ENCODE results near the gene MRPS26. TPM values are rescaled to one million over a fixed set of nuclear protein-coding genes. Genes with fewer than 3 reads are reported as not detected.
A peak's percentile ranks its signal among the peaks of the same experiment; 100 is the strongest.

Gene MRPS26
- total and polyA plus RNA-seq, 2 of the 13 experiments (the other 11 are each of a cell fraction or from before 2014, with no cell fraction given), result 89.8 to 187 TPM

DNA sequence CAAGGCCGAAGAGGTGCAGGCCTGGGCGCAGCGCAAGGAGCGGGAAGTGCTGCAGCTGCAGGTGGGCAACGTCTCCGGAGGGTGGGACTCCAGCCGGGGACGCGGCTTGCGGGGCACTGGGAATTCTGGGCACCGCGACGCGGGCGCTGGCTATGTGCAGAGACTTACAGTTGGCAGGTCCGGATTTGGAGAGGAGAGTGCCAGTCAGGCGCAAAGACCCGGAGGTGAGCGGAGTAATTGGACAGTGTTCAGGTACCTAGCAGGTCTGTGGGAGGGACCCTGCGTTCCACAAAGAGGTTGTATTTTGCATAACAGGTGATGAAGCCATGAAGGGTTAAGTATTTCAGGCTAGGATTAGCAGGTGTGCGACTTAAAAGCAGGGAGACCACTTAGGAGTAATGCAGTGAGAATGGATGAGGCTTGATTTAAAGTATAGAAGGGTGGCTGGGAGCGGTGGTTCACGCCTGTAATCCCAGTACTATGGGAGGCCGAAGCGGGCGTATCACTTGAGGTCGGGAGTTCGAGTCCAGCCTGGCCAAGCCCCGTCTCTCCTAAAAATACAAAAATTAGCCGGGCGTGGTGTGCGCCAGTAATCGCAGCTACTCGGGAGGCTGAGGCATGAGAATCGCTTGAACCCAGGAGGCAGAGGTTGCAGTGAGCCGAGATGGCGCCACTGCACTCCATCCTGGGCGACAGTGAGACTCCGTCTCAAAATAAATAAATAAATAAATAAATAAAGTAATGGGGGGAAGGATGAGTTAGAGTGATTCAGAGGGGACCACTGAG lies 1.0 kb downstream of the MRPS26 start (continued):
- TF ChIP-seq, protein P1, sequence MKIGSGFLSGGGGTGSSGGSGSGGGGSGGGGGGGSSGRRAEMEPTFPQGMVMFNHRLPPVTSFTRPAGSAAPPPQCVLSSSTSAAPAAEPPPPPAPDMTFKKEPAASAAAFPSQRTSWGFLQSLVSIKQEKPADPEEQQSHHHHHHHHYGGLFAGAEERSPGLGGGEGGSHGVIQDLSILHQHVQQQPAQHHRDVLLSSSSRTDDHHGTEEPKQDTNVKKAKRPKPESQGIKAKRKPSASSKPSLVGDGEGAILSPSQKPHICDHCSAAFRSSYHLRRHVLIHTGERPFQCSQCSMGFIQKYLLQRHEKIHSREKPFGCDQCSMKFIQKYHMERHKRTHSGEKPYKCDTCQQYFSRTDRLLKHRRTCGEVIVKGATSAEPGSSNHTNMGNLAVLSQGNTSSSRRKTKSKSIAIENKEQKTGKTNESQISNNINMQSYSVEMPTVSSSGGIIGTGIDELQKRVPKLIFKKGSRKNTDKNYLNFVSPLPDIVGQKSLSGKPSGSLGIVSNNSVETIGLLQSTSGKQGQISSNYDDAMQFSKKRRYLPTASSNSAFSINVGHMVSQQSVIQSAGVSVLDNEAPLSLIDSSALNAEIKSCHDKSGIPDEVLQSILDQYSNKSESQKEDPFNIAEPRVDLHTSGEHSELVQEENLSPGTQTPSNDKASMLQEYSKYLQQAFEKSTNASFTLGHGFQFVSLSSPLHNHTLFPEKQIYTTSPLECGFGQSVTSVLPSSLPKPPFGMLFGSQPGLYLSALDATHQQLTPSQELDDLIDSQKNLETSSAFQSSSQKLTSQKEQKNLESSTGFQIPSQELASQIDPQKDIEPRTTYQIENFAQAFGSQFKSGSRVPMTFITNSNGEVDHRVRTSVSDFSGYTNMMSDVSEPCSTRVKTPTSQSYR (CRISPR knock-in tag; IDR thresholded peaks at IDR 0.05; ENCODE audit: borderline replicate concordance), result no peak
- no peak for TF ChIP-seq ZNF256 (CRISPR knock-in tag; conservative IDR thresholded peaks at IDR 0.05)
- TF ChIP-seq, protein P2, sequence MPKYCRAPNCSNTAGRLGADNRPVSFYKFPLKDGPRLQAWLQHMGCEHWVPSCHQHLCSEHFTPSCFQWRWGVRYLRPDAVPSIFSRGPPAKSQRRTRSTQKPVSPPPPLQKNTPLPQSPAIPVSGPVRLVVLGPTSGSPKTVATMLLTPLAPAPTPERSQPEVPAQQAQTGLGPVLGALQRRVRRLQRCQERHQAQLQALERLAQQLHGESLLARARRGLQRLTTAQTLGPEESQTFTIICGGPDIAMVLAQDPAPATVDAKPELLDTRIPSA (CRISPR knock-in tag; IDR thresholded peaks at IDR 0.05; ENCODE audit: borderline replicate concordance), result no peak
- no peak for TF ChIP-seq GPN1 (CRISPR knock-in tag; IDR thresholded peaks at IDR 0.05; ENCODE audit: borderline replicate concordance)
- TF ChIP-seq ZMYM2 (CRISPR knock-in tag; IDR thresholded peaks at IDR 0.05), result no peak
- TF ChIP-seq ZFP36L2 (CRISPR knock-in tag; IDR thresholded peaks at IDR 0.05), result no peak
- peak; percentile 15; the same call in 1 of the 2 replicates for TF ChIP-seq UBTF (CRISPR knock-in tag; IDR thresholded peaks at IDR 0.05)
- TF ChIP-seq ELK4 (CRISPR knock-in tag; IDR thresholded peaks at IDR 0.05; ENCODE audit: borderline replicate concordance), result no peak
- no peak for TF ChIP-seq ZNF326 (CRISPR knock-in tag; IDR thresholded peaks at IDR 0.05; ENCODE audit: borderline replicate concordance)
- no peak for TF ChIP-seq TBL1XR1 (IDR thresholded peaks at IDR 0.05; ENCODE audit: borderline replicate concordance, low read length, partially characterized antibody)
- TF ChIP-seq ZC3H4 (CRISPR knock-in tag; IDR thresholded peaks at IDR 0.05; ENCODE audit: borderline replicate concordance), result no peak
- no peak for TF ChIP-seq DMTF1 (CRISPR knock-in tag; IDR thresholded peaks at IDR 0.05)
- TF ChIP-seq, protein P3, sequence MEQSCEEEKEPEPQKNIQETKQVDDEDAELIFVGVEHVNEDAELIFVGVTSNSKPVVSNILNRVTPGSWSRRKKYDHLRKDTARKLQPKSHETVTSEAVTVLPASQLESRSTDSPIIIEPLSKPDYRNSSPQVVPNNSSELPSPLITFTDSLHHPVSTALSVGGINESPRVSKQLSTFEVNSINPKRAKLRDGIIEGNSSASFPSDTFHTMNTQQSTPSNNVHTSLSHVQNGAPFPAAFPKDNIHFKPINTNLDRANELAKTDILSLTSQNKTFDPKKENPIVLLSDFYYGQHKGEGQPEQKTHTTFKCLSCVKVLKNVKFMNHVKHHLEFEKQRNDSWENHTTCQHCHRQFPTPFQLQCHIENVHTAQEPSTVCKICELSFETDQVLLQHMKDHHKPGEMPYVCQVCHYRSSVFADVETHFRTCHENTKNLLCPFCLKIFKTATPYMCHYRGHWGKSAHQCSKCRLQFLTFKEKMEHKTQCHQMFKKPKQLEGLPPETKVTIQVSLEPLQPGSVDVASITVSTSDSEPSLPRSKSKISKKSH (CRISPR knock-in tag; IDR thresholded peaks at IDR 0.05; ENCODE audit: borderline replicate concordance), result no peak
- TF ChIP-seq PAX8 (CRISPR knock-in tag; IDR thresholded peaks at IDR 0.05; ENCODE audit: borderline replicate concordance), result no peak
- no peak for TF ChIP-seq YY1 (IDR thresholded peaks at IDR 0.05; ENCODE audit: insufficient read depth, insufficient replicate concordance, low read depth, low read length)
- no peak for TF ChIP-seq ZNF367 (CRISPR knock-in tag; IDR thresholded peaks at IDR 0.05; ENCODE audit: borderline replicate concordance)
- no peak for TF ChIP-seq KAT8 (CRISPR knock-in tag; IDR thresholded peaks at IDR 0.05)
